HG03571 (cell line): ENCODE measurements around the gene PCDH8.

Experiments
- ATAC-seq: cut with Tn5 transposase; IDR thresholded peaks from one replicate; pipeline ENCODE4 v1.9.1; 2021; ENCODE audit not compliant: unreplicated experiment

The PCDH8 gene, protein sequence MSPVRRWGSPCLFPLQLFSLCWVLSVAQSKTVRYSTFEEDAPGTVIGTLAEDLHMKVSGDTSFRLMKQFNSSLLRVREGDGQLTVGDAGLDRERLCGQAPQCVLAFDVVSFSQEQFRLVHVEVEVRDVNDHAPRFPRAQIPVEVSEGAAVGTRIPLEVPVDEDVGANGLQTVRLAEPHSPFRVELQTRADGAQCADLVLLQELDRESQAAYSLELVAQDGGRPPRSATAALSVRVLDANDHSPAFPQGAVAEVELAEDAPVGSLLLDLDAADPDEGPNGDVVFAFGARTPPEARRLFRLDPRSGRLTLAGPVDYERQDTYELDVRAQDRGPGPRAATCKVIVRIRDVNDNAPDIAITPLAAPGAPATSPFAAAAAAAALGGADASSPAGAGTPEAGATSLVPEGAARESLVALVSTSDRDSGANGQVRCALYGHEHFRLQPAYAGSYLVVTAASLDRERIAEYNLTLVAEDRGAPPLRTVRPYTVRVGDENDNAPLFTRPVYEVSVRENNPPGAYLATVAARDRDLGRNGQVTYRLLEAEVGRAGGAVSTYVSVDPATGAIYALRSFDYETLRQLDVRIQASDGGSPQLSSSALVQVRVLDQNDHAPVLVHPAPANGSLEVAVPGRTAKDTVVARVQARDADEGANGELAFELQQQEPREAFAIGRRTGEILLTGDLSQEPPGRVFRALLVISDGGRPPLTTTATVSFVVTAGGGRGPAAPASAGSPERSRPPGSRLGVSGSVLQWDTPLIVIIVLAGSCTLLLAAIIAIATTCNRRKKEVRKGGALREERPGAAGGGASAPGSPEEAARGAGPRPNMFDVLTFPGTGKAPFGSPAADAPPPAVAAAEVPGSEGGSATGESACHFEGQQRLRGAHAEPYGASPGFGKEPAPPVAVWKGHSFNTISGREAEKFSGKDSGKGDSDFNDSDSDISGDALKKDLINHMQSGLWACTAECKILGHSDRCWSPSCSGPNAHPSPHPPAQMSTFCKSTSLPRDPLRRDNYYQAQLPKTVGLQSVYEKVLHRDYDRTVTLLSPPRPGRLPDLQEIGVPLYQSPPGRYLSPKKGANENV

DNA sequence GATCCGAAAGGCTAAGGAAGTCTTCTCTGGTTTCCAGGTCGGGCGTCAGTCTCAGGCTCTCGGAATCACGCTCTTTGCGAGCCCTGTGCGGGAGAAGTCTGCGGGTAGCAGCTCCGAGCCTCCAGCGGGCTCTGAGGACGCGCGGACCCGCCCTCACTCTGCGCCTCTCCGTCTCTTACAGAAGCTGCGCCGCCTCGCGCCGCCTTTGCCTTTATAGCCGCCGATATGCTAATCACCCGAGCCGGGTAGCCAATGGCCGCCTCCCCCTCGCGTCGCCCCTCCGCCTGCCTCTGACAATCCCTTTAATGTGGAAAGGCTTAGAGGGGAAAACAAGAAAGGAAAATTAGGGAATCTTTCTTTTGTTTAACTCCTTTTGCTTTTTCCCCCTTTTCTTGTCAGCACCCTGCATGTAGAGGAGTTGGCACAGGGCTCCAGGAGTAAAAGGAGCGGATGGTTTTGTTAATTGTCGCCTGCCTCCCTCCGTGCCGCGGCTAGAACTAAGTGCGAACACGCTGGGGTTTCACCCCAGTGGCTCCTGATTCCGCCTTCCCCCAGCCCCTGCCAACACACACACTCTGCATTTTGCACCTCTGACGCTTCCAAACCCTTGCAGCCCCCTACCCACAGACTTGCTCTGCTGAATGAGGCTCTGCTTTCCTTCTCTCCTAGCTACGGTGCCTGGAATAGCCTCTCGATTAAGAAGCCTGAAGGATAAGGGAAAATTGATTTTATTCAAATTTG is at the start of gene PCDH8:
Gene PCDH8, minus strand, starts transcription at position 186 of the 741 bp plus-strand sequence. CDS start 204 bp downstream, outside the sequence.
- no peak for ATAC-seq

DNA sequence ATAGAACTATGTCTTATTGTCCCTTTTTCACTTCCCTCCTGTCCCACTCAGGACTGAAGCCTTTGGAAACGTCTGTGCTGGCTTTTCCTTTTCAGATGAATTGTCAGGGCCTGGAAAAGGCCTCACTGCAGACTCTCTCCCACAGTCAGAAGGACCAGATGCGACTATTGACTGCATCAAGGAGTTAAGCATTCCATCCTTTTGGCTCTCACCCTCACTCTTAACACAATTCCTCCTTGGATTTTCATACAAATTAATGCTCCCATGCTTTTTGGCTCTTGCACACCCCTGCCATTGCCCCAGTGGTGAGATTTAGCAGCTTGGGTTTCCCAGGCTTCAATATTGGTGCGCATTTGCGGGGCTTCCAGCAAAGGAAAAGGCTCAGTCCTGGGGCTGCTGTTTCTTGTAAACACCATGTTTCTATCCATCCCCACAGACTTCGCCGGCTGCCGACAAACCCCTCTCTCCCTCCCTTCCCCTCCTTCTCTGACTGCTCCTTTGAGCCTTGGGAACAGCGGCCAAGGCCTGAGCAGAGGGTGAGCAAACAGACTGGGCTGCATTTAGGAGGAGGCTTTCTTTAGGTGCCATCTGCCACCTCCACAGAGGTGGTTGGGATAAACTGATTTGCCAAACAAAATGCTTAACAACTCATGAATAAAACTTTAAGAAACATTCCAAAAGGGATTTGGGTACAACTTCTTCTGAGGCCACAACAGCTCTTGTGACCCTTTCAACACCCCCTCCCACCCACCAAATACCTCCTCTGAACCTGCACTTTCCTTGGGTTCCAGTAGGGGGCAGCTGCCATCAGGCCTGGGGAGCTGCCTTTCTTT is 48.6 kb upstream of the PCDH8 start:
- ATAC-seq, result no peak

DNA sequence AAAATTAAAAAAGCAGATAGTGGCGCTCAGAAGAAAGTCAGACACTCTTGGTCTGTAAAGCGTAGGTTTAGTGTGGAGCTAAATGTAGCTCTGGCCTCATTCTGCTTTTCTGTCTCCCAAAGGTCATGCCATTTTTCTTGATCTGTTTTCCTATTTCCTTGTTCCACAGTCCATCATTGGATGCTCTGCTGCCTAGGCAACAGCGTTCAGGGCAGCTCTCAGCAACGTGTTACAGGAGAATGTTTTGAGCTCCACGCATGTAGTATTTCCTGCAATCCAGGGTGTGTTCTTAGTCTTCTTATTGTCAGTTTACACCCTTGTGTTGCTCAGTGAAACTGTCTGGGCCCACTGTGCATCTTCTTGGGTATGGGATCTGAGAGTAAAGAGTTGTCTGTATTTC is 46.0 kb upstream of the PCDH8 start:
- ATAC-seq, result no peak

DNA sequence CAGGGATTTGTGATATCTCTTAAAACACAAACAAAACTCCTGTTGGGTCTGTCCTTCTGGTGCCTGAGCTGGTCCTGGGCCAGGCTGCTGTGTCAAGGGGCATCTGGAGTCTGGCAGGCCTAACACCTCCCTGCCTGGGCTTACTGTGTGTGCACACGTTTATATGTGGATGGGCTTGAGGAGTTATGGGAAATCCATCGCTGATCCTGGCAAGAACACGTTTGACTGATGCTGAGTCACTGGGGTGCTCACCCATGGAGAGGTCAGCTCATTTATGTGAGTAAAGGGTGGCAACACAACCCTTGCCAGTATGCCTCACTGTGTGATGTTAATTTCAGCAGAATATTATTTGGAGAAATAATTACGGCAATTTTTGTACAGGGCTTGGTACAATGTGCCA is 44.5 kb upstream of the PCDH8 start:
- ATAC-seq, result no peak

DNA sequence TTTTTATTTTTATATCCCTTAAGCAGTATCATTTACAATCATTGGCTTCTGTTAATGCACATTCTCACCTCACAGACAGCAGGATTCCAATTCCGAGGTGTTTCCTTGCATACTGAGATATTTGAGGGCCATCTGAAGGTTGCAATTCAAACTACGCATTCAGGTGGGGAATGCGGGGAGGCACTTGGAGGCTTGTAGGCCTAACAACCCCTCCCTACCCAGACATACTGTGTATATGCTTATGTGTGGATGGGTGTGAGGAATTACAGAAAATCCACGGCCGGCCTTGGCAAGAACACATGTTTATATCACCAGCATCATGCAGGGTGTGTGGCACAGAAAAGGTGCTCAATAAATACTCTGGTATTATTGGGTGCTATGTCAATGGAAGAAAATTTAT is 43.3 kb upstream of the PCDH8 start:
- no peak for ATAC-seq

DNA sequence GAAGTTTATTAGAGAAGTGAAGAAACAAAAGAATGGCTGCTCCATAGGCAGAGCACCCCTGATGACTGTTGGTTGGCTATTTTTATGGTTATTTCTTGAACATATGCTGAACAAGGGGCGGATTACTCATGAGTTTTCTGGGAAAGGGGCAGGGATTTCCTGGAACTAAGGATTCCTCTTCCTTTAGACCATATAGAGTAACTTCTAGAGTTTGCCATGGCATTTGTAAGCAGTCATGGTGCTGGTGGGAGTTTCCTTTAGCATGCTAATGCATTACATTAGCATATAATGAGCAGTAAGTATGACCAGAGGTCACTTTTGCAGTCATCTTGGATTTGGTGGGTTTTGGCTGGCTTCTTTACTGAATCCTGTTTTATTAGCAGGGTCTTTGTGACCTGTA is 38.7 kb upstream of the PCDH8 start:
- no peak for ATAC-seq

DNA sequence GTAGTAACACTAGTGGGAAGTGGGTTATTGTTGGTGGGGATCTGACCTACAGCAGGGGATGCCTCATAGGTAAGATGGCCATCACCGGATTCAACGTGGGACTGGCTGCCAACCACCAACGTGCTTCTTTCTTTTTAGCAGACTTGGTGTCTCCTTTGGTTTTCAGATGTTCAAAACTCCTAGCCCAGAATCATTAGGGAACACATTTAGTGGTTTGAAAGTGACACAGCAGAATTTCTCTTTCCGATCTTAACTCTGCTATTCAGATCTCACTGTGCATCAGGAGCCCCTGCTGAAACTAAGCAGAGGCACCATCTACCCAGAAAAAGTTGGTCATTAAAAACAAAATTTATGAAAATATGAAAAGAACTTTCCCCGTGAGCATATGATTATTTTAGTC is 36.7 kb upstream of the PCDH8 start:
- no peak for ATAC-seq

DNA sequence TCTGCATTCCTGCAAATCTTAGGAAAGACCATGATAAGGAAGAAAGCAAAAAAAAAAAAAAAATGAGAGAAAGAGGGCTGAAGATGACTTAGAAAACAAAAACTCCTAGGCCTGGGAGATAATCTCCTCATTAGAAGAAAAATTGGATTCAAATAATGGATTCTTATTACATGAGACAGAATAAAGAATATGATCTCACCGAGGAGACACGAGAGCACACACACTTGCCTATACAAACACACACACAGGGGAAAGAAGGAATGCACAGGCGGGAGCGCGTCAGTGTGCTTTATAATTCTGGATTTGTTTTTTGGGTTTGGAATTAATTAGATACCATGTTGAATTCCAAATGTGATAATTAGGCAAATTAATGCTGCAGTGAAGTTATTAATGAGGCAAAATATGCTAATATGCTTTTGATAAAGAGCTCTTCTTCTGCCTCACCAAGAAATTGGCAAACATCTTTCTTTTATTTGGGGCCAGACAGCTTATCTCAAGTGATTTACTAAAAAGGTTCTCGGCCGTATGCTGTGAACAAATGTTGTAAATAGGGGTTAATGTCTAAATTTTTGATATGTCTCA is 36.1 kb upstream of the PCDH8 start:
- no peak for ATAC-seq

DNA sequence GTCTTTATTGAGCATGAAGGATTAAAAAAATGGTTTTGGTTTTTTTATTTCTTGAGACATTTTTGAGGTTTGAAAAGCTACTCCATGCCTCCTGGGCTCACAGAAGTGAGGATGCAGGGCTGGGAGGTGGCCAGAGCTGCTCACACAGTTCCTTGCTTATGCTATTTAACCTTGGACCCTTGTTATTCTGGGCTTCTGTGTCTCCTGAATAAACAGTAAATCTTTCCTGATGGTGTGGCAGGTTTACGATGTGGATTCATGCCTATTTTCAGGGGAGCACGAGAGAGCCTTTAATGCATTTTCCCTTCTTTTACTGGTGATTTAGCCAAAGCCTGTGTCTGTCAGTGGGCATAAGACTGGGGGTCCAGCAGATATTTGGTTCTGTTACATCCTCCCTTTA is 34.3 kb upstream of the PCDH8 start:
- no peak for ATAC-seq

DNA sequence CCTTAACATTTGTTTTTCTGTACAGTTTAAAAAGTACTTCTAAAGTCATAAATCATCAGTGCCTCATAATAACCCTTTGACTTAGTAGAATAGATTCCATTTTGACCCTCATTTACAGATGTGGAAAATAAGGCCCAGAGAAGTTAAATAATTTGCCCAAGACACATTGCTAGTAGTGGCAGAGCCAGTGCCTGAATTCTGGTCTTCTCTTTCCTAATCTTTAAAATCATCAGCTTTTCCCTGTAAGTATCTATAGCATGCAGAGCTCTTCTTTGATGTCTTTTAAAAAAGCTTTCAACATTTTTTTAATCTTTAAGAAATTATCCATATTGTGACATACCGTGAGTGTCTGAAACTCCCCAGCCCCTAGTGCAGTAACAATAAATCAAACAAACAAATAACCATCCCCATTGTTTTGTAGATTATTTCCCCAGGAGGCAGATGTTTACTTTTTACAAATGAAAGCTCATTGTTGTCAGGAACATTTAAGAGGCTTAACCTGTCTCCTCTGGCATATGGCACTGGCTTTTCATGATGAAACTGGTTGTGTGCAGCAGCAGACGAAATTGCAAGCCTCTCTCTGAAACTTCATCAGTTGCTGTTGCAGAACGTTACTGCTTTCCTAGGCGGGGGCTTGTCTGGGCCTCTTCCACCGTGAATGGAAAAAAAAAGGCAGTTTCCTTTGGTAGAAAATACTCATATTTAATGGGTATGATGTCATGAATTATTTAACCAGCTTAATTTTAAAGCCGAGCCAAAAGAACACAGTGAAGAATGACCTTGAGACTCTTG is 31.7 kb upstream of the PCDH8 start:
- ATAC-seq, result no peak

DNA sequence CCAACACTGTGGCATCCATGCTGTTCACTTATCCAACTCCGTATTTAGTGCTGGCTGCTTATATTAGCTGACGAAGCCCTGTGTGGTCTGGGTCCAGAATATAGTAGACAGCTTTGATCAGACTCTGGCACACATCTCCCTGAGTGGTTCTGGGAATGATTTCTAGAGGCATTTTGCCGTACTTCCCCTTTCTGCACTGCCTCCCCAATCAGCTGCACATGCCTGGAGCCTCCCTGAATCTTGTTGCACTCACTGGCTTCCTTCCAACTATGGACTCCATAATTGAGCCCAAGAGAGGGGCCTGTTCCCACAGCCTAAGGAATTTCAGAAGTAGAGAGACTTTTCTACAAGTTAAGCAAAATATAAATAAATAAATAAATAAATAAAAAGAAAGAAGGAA is 30.4 kb upstream of the PCDH8 start:
- no peak for ATAC-seq

DNA sequence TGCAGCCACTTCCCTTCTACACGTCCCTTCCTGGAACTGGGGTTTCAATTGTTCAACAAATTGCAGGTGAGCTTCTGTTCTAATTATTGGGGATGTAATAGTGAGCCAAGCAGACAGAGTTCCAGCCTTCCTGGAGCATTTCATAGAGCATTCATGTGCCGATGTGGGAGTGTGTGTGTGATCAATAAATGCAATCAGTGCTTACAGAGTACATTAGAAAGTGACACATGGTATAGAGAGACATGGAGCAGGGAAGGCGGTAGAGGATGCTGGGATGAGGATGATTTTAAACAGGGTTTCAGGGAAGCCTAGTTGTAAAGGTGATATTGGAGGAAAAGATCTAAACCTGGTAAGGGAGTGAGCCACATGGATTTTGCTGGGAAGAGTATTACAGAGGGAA is 21.7 kb upstream of the PCDH8 start:
- ATAC-seq, result no peak

DNA sequence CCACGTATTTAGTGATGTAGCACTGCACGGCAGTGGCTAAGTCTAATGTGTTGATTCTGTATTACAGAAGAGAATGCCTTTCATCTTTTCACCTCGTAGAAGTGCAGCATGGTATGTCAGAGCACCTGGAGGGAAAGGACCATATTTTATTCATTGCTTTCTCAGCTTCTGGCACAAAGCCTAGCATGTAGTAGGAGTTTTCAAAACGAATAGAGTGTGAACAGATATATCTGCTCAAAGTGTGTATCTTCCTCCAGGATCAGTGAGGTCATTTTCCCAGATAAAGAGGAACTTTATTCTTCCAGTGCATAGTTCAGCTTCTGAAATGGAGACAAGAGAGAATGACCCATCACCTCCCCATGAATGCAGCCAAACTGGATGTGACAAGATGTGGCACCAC is 21.2 kb upstream of the PCDH8 start:
- no peak for ATAC-seq

DNA sequence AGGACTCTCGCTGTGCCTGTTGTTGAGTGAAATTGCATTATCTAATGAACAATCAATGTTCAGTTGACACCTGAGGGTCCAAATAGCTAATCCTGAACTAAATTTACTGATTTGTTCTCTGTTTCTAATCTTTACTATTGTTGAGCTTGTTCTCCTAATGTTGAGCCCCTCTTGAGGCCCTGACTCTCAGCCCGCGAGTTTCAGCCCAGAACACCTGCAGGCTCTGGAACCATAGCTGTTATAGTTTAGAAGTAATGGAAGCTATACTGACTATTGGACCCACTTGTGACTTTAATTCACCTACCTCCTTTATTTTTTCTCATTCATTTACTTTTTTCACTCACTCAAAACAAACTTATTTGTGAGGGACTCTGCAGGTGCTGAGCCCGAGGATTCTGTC is 20.6 kb upstream of the PCDH8 start:
- no peak for ATAC-seq

DNA sequence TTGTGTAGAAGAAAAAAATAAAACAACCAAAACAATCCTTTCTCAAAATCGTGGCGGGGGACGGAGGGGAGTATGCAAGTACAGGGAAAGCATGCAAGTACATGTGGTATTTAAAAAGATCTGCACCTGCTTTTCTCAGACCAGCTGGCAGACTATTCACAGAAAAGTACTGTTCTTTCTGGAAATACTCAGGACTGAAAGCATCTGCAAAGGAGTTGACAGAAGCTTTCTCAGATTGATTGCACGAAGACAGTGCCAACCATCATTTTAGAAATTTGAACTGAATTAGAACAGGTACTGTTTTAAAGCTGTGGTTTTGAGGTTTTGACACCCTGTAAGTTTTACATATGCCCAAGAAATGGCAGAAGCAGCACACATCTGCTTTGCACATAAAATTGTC is 19.8 kb upstream of the PCDH8 start:
- no peak for ATAC-seq

DNA sequence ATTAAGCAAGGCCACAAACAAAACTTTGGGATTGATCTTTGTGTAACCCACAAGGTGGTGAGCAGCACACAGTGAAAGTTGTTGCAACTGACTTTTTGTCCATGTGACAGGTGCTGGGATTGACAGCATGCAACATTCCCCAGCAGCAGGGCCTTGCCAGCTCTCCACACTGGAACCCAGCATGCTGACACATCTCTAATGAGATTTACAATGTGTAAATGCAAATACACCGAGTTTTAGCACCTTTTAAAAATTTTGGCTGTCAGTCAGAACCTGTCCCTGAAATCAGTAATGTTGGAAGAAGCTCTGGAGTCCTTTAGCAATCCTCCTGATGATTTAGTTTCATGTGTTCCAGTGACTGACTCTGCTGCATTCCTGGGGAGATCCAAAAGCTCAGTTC is 16.5 kb upstream of the PCDH8 start:
- ATAC-seq, result no peak

DNA sequence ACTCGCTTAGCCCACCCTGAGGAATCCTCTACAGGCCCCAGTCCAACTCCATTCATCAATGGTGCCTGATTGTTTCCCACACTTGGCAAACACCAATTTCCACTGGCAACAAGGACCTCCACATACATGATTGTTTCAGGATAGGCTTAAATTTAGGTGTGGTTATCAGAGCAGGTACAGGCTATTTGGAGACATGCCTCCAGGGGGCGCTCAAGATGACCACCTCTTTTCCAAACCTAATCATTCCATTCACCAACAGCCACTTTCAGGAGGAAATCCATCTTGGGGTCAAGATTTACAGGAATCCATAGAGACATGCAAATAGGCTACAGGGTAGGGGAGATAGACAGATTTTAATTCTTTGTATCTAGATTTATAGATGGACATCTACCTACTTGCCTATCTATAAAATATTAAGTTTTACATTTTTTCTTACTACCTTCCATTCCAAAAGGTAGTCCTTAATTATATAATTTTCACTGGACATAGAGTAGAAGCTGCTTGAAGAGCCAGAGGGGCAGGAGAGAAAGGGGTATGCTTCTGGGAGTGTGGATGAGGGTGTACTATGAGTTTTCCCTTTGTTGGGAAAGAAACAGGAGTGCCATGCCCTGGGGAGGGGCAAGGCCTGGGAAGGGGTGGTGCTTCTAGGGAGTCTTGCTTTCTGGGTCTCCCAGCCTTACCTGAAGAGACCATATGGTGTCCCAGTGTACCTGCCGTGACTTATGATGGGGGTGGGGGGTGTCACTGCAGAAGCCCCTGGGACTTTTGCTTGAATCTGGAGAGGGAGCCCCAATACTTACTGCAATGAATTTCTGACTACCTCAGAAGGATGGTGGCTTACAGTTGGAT is 14.1 kb upstream of the PCDH8 start:
- no peak for ATAC-seq

DNA sequence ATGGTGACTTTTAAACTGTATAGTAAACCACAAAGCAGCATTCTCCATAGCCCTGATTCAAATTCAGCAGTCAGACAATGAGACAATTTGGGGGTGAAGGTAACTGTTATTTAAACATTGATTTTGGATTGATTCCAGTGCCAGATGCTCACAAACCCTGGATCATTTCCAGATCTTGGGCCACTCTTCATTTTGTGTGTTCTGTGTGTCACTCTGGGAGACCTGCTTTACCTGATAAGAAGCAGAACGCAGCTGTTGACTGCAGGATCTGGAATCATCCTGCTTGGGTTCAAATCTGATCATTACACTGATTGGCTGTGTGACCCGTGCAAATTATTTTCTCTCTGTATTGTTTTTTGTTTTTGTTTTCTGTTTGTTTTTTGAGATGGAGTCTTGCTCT is 4.0 kb upstream of the PCDH8 start:
- no peak for ATAC-seq
